GM21390 (cell line): Measurements from ENCODE around the gene THAP5.

Source experiments
- ATAC-seq: cut with Tn5 transposase; IDR thresholded peaks from one replicate; pipeline ENCODE4 v1.9.1; 2021; ENCODE audit not compliant: unreplicated experiment

Gene THAP5, protein sequence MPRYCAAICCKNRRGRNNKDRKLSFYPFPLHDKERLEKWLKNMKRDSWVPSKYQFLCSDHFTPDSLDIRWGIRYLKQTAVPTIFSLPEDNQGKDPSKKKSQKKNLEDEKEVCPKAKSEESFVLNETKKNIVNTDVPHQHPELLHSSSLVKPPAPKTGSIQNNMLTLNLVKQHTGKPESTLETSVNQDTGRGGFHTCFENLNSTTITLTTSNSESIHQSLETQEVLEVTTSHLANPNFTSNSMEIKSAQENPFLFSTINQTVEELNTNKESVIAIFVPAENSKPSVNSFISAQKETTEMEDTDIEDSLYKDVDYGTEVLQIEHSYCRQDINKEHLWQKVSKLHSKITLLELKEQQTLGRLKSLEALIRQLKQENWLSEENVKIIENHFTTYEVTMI

DNA sequence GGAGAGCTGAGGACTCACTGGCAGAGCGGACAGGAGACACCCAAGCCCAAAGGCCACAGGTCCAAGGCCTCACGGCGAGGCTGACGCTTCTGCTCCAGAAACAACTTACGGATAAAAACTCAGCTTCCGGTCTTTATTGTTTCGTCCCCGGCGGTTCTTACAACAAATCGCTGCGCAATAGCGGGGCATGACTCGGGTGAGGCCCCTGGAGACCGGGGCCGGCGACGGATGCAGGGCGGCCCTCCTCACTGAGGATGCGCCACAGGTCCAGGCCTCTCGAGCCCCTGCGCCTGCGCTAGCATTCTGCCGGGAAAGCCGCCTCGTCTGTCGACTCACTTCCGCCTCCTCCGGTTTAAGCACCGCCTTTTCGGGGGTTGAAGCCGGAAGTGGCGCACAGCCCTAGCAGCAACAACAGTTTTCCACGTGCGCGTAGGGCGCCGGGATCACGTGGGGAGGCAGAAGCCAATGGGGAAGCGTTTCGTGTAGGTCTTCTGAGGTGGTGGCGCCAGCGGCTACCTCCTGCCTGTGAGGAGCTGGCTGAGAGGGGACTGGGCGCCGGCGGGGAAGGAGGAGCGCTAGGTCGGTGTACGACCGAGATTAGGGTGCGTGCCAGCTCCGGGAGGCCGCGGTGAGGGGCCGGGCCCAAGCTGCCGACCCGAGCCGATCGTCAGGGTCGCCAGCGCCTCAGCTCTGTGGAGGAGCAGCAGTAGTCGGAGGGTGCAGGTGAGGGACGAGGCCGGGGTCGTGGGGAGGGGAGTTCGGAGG, at the start of gene THAP5, which contains the start of gene DNAJB9:
THAP5 (minus strand) TSS at position 326 of the 765 bp plus-strand sequence; CDS start at position 189, 137 bp downstream.
DNAJB9 (plus strand) TSS at position 494 of the 765 bp plus-strand sequence. CDS start 1,853 bp downstream, outside the sequence.
- ATAC-seq = peak; percentile 92

DNA sequence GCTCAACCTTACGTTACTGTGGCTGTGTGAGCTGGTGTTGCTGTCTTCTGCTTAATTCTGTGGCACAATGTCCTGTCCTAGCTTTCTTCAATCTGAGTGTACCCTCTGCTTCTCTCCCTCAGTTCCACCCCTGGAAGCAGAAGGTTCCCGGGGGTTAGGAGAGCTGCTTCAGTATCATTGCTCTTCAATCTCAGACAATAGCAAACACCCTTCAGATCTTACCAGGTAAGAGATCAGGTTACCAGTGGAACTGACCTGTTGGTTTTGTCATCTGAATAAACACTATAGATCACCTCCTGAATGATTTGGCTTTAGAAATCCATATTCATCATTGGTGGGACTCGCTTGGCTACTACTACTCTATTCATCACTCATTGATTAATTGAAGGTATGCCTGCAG, 48.5 kb upstream of the THAP5 start:
- no peak for ATAC-seq

DNA sequence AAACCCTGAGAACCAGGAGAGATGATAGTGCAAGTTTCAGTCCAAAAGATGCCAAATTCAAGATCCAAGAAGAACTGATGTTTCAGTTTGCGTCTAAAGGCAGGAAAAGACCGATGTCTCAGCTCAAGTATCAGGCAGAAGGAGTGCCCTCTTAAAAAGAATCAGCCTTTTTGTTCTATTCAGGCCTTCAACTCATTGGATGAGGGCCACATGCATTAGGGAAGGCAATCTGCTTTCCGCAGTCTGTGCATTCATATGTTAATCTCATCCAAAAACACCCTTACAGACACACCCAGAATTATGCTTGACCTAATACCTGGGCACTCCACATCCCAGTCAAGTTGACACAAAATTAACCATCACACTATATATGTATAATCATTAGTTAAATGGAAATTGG, 45.4 kb upstream of the THAP5 start:
- no peak for ATAC-seq

DNA sequence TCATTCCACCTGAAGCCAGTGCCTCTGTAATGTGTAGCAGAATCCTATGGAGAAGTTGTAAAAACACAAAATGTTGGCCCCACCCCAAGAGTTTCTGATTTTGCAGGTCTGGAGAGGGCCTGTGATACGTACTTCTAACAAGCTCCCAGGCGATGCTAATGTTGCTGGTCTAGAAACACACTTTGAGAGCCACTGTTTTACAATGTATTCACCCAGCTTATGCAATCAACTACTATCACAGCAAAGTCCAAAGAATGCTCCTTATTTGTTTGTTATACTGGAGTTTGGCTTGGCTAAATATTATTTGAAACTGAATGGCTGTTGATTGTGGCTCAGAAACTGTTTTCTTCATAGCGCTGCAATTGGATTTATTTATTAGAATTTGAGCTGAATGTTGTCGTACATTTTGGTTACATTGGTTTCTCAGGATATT, 44.5 kb upstream of the THAP5 start:
- ATAC-seq = no peak

GRCh38 chr7:108613147-108613948, 43.8 kb upstream of the THAP5 start:
- ATAC-seq = peak; percentile 80

- no peak for ATAC-seq
Observed at GRCh38 chr7:108611268-108611667, 41.8 kb upstream of the THAP5 start.

DNA sequence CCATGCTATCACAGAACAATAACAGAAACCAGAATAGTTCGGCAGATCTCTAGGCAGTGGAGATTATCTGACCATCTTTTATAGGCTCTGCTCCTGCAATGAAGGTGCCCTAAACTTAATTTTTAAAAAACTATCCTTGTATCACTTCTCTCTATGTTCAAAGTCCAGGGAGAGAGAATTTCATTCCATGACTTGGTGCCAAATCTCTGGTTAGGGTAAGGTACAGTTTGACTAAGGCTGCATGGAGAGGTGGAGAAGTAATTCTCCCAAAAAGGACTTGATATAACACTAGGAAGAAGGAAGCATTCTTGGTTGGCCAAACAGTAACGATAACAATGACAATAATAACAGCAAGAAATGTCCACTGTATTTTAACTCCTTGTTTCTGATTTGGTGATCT, 40.1 kb upstream of the THAP5 start:
- no peak for ATAC-seq

DNA sequence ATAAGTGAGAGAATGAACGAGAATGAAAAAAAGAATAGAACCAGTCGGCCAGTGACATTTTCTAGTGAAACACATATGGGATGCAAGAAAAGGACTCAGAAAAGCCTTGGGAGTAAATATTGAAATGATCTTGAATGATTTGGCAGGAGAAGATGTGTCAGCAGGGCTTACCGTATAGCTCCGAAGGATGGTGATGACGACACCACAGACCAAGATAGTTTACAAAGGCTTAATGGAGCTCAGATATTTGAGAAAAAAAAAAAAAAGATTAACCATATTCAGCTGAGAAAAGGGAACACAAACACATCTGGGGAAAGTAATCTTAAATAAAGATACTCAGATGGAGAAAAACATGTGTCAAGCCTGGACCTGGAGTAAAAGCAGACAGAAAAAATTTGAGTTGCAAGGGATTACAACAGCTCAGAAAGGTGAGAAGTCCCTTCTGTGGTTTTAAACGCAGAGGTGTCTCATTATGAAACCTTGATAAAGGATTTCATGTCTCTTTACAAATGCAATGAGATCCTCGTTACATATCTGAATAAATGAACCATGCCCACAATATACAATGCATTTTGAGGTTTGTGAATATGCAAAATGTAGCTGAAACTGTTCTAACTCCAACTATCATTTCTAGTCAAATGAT, 36.2 kb upstream of the THAP5 start:
- no peak for ATAC-seq

- ATAC-seq = no peak
Observed at GRCh38 chr7:108604307-108605077, 35.0 kb upstream of the THAP5 start.

DNA sequence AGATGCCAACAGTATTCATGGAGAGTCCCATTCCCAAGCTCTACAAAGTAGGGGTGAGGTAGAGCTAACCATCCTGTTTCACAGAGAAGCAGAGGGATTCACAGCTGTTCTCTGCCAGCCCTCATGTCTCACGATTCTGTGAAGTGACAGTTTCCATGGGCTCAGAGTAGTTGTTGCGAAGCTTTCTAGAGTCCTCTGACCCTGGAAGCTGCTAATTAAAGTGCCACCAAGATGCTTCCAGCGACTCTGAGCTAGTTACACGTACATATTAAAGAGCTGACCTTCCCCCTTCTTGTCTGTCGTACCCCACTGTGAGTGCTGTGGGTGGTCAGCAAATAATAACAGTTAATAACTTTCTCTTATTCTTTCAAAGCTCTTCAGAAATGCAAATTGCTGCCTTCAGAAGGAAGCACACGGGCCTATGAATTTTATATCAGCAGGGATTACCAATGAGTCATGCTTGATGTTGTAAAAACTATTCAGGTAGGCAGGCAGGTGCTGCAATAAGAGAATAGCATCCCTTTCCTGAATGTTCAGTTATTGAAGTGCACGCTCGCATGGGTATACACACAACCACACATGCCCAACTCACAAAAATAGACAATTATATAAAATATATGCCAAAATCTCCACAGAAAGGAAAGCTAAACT, 34.3 kb upstream of the THAP5 start:
- ATAC-seq = no peak

GRCh38 chr7:108600399-108600798, 30.9 kb upstream of the THAP5 start:
- no peak for ATAC-seq

DNA sequence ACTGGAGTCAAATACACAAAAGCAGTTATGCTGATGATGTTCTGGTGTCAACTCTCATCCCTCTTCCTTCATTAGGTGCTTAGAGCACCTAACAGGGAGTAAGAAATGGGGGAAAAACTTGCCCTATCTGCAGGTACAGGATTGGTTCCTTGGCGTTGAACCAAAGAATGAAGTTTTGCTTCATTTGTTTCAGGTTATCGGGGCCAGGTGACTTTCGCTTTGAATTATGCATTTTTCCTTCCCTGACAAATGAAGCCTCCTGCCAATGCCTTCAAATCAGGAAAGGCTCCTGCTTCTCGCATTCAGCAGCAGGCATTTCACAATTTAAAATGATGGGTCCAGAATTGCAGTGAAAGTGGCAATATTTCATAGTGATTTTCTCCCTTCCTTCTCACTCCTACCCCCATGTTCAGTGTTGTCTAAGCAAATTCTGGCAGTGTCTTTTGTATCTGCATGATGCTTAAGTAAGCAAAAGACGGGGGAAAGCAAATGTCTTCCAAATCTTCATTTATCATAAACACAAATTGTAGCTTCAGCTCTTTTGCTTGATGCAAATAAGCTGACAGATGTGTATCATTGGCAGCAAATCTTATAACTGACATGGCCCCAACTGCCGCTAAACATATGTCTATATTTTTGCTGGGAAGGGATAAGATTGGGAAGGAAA, 29.5 kb upstream of the THAP5 start:
- ATAC-seq = no peak

DNA sequence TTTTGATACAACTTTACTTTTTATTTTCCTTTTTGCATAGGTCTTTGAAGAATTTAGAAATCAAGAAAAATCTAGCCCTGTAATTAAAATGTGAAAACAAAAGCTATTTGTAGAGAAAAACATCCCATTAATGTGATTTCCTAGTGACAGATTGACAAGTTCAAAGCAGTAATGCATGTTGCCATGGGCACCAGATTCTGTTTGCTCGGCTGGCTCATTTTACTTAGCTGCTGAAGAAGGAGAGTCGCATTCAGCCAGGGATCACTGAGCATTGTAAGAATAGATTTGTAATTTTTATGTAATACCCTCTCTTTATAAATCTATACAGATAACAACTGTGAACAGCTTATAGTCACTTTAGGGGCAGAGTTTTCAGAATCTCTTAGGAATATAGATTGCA, 28.6 kb upstream of the THAP5 start:
- no peak for ATAC-seq

GRCh38 chr7:108596560-108596959, 27.1 kb upstream of the THAP5 start:
- no peak for ATAC-seq

- no peak for ATAC-seq
Observed at GRCh38 chr7:108592646-108593201, 23.2 kb upstream of the THAP5 start.

- no peak for ATAC-seq
Observed at GRCh38 chr7:108590606-108591005, 21.1 kb upstream of the THAP5 start.

DNA sequence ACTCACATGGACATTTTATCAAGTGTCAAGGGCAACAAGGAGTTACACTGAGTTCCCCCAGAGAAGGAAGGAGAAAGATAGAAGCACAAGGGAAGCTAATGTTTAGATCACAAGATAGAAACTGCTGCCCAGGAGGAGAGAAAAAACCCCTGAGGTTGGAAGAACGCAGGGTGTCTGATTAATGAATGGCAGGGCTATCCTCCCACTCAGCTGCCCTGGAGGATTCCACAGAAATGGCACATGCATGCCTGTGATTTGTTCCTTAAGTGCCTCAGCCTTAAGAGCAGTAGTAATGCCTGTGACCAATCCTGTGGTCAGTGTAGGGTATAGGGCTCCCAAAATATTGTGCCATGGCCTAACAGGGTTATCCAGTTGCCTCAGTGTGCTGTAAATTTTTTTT, 20.4 kb upstream of the THAP5 start:
- no peak for ATAC-seq

- ATAC-seq = no peak
Observed at GRCh38 chr7:108589199-108589598, 19.7 kb upstream of the THAP5 start.

- ATAC-seq = no peak
Observed at GRCh38 chr7:108586274-108586710, 16.8 kb upstream of the THAP5 start.
